Mesendoderm (in vitro differentiated cells): ENCODE measurements around the gene TNFRSF18.
A peak's percentile ranks its signal among the peaks of the same experiment; 100 is the strongest.

ENCODE experiments used
- DNase-seq: peaks from one replicate; pipeline ENCODE4 v3.0.0; 2013
- H2AK5ac ChIP-seq: 2 replicates; pipeline ENCODE4 v1.6.1; 2013; ENCODE audit warnings: low read length, inconsistent platforms
- H2BK120ac ChIP-seq: 2 replicates; pipeline ENCODE4 v1.6.1; 2013; ENCODE audit warnings: low read depth, mild to moderate bottlenecking, low read length, moderate library complexity, mixed read lengths
- H2BK15ac ChIP-seq: replicated peaks from 2 replicates; pipeline ENCODE4 v1.6.1; 2013; ENCODE audit warnings: low read depth, mild to moderate bottlenecking, moderate library complexity
- H2BK5ac ChIP-seq: 2 replicates; pipeline ENCODE4 v1.6.1; 2013; ENCODE audit warnings: low read length, inconsistent platforms
- H3K18ac ChIP-seq: 2 replicates; pipeline ENCODE4 v1.6.1; 2013; ENCODE audit warnings: mild to moderate bottlenecking, low read length, mixed read lengths
- H3K23ac ChIP-seq: one replicate; pipeline ENCODE4 v1.6.1; 2013; ENCODE audit warnings: low read length
- H3K27ac ChIP-seq: 2 replicates; pipeline ENCODE4 v1.5.1; 2013; ENCODE audit warnings: low read depth, mild to moderate bottlenecking, inconsistent platforms, low read length, moderate library complexity
- H3K27me3 ChIP-seq: 2 replicates; pipeline ENCODE4 v1.6.1; 2013; ENCODE audit warnings: low read length, control low read depth, mild to moderate bottlenecking, inconsistent platforms; ENCODE audit not compliant: insufficient read depth, poor library complexity
- H3K36me3 ChIP-seq: 2 replicates; pipeline ENCODE4 v1.6.1; 2013; ENCODE audit warnings: low read length, inconsistent platforms; ENCODE audit not compliant: control insufficient read depth, insufficient read depth
- H3K4ac ChIP-seq: one replicate; pipeline ENCODE4 v1.6.1; 2013; ENCODE audit warnings: low read depth, mild to moderate bottlenecking, low read length, moderate library complexity
- H3K4me1 ChIP-seq: 2 replicates; pipeline ENCODE4 v1.6.1; 2013; ENCODE audit warnings: low read depth, low read length, inconsistent platforms; ENCODE audit not compliant: control insufficient read depth
- H3K4me2 ChIP-seq: 2 replicates; pipeline ENCODE4 v1.6.1; 2013; ENCODE audit warnings: low read length
- H3K4me3 ChIP-seq: 2 replicates; pipeline ENCODE4 v1.5.1; 2013; ENCODE audit warnings: mild to moderate bottlenecking, low read length
- H3K56ac ChIP-seq: one replicate; pipeline ENCODE4 v1.6.1; 2013; ENCODE audit warnings: low read length
- H3K79me1 ChIP-seq: 2 replicates; pipeline ENCODE4 v1.6.1; 2013; ENCODE audit warnings: low read length, inconsistent platforms
- H3K79me2 ChIP-seq: 2 replicates; pipeline ENCODE4 v1.6.1; 2013; ENCODE audit warnings: mild to moderate bottlenecking, low read length; ENCODE audit not compliant: control insufficient read depth, insufficient read depth
- H3K9ac ChIP-seq: 2 replicates; pipeline ENCODE4 v1.6.1; 2013; ENCODE audit warnings: low read length, inconsistent platforms
- H4K5ac ChIP-seq: one replicate; pipeline ENCODE4 v1.6.1; 2013; ENCODE audit warnings: low read length
- H4K8ac ChIP-seq: one replicate; pipeline ENCODE4 v1.6.1; 2013; ENCODE audit warnings: low read depth, mild to moderate bottlenecking, control low read depth, low read length, moderate library complexity
- WGBS: extraction: QIAGEN DNeasy Blood & Tissue Kit; methylation state at CpG from one replicate; pipeline ENCODE4 v1.1.7; 2013; ENCODE audit warnings: low lambda C conversion rate, missing lambda C conversion rate; ENCODE audit not compliant: insufficient coverage; ENCODE audit errors: extremely low coverage; 5-methylcytosine and 5-hydroxymethylcytosine counted together

The TNFRSF18 gene

DNA sequence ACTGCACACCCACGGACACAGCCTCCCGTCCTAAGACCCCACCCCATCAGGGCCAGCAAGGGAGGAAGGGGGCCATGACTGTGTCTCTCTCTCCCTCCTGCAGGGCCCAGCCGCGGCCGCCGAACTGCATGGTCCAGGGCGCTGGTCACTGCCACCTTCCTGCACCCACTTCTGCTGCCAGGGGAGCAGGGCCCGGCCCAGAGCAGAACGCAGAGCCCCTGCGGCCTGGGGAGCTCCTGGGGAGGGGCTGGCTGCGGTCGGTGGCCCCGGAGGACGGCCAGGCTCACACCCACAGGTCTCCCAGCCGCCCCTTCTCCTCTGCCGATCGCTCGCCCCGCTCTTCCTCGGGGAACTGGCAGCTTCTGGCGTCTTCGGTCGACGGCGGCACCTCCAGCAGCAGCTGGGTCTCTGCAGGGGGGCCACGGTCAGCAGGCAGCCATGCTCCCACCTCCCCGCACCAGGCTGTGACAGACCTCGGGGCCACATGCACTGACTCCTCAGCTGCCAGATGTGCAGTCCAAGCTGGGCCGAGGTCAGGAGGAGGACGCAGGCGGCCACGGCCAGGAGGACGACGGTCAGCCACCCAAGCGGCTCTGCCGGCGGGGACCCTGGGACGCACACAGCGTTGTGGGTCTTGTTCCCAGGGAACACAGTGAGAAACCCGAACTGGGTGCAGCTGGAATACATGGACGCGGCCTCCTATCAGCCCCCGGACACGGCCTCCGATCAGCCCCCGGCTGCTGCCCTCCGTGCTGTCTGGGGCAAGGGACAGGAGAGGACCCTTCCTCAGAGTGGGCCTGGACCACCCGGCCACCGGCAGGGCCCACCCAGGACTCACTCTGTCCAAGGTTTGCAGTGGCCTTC, 2.6 kb downstream of the TNFRSF18 start:
- no peaks in the 10 kb centered on the region for H3K36me3 ChIP-seq
- H3K27ac ChIP-seq: no peak overlapping the region
- no peak overlapping the region for H3K9ac ChIP-seq
- H3K4ac ChIP-seq: no peak overlapping the region
- no peak overlapping the region for H2BK5ac ChIP-seq
- H2AK5ac ChIP-seq: no peak overlapping the region
- no peaks in the 10 kb centered on the region for H3K79me2 ChIP-seq
- DNase-seq: no peak
- no peak overlapping the region for H3K4me2 ChIP-seq
- no peak overlapping the region for H4K5ac ChIP-seq
- no peaks in the 10 kb centered on the region for H3K27me3 ChIP-seq
- H3K18ac ChIP-seq: no peak overlapping the region
- no peak overlapping the region for H3K56ac ChIP-seq
- no CpG with 5 or more reads among the region's 49 CpGs for WGBS
- H2BK120ac ChIP-seq: no peak overlapping the region
- H4K8ac ChIP-seq: no peak overlapping the region
- H3K4me1 ChIP-seq: no peaks in the 10 kb centered on the region
- H3K23ac ChIP-seq: no peak overlapping the region
- H3K79me1 ChIP-seq: no peaks in the 10 kb centered on the region
- no peak overlapping the region for H3K4me3 ChIP-seq
- H2BK15ac ChIP-seq: no peak overlapping the region

DNA sequence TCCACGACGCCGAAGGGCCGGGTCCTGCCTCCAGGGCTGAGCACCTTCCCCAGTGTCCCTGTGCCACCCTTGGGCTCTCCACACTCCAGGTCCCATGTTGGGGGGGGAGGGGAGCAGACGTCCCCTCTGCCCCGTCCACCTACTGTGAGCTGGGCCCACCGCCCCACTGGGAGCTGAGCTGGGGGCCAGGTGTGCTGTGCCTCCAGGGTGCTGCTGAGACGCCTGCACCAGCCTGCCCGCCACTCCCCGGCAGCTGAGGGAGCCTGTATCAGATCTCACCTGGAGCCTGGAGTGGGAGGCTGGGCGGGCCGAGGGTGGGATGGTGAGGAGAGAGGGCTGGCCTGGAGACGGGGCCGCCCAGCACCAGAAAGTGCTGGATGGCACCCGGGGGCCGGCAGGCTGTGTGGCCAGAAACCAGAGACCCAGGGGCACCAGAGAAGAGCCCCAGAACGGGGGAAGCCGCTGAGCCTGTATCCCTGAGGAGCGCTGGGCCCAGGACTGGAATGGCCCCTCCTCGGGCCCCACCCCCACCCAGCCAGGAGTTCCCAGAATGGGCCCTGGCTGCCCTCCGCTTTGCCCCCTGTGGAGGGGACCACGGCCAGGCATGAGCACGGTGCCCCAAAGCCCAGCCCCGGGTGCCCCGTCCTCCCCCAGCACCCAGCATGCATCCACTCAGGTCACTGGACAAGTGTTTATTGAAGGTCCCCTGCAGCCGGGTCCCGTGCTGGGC, 3.4 kb downstream of the TNFRSF18 start:
- Histone ChIP-seq H2BK120ac (no peak overlapping the region), H3K18ac (no peak overlapping the region), H3K23ac (no peak overlapping the region), H4K5ac (no peak overlapping the region), H2AK5ac (no peak overlapping the region), H2BK15ac (no peak overlapping the region), H2BK5ac (no peak overlapping the region), H3K79me2 (no peaks in the 10 kb centered on the region), H3K4me2 (no peak overlapping the region), H3K9ac (no peak overlapping the region), H3K4ac (no peak overlapping the region), H4K8ac (no peak overlapping the region), H3K56ac (no peak overlapping the region), H3K79me1 (no peaks in the 10 kb centered on the region), H3K4me1 (no peaks in the 10 kb centered on the region), H3K27me3 (no peaks in the 10 kb centered on the region), H3K27ac (no peak overlapping the region), H3K4me3 (no peak overlapping the region), H3K36me3 (no peaks in the 10 kb centered on the region)
- no peak for DNase-seq
- no CpG with 5 or more reads among the region's 27 CpGs for WGBS

DNA sequence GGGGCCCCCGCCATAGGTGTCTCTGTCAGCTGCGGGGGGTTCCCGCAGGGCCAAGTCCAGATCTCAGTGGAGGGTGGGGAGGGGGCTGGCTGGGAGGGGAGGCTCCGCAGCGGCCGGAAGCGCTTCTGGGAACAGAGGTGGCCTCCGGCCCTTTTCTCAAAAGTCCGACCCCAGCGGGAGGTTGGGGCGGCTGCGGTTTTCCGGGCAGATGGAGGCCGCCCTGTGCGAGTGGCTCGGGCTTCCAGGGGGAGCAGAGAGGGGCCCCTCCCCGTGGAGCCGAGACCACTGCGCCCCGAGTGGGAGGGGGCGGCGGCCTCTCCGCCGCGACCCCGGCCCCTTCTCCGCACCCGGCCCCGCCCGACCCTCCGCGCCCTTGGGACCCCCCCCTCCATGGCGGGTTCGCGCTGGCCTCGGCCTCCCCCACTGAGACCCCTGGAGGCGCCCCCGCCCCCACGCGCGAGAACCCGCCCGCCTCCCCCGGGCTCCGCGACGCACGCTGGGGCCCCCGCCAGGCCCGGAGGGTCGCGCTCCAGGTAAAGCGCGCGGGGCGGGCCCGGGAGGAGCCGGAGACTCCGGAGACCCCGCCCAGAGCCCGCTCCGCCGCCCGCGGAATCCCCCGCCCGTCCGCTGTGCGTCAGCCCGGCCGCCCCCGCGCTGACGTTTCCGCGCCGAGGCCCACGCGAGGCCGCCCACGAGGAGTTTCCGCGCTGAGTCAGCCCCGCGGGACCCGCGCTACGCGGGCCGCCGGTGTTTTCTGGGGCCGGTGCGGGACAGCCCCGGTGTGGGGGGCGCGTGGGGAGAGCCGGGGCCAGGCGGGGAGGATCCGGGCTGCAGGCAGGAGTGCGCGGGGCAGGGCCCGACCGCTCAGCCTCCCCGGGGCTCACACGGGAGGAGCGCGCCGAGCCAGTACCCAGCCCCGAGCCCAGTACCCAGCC, 5.2 kb downstream of the TNFRSF18 start:
- peak overlapping the region; percentile 56 for H3K56ac ChIP-seq
- H2BK120ac ChIP-seq: no peak overlapping the region
- no peak overlapping the region for H3K23ac ChIP-seq
- H2AK5ac ChIP-seq: no peak overlapping the region
- DNase-seq: peak; percentile 40
- H3K4ac ChIP-seq: peak overlapping the region; percentile 19
- no peaks in the 10 kb centered on the region for H3K4me1 ChIP-seq
- no CpG with 5 or more reads among the region's 109 CpGs for WGBS
- no peaks in the 10 kb centered on the region for H3K27me3 ChIP-seq
- H4K8ac ChIP-seq: no peak overlapping the region
- H3K18ac ChIP-seq: peak overlapping the region; percentile 72
- H3K27ac ChIP-seq: no peak overlapping the region
- H3K79me2 ChIP-seq: no peaks in the 10 kb centered on the region
- peak overlapping the region; percentile 48 for H3K4me2 ChIP-seq
- H2BK15ac ChIP-seq: no peak overlapping the region
- no peaks in the 10 kb centered on the region for H3K79me1 ChIP-seq
- H3K36me3 ChIP-seq: no peaks in the 10 kb centered on the region
- H4K5ac ChIP-seq: no peak overlapping the region
- peak overlapping the region; percentile 55 for H3K9ac ChIP-seq
- no peak overlapping the region for H3K4me3 ChIP-seq
- no peak overlapping the region for H2BK5ac ChIP-seq

DNA sequence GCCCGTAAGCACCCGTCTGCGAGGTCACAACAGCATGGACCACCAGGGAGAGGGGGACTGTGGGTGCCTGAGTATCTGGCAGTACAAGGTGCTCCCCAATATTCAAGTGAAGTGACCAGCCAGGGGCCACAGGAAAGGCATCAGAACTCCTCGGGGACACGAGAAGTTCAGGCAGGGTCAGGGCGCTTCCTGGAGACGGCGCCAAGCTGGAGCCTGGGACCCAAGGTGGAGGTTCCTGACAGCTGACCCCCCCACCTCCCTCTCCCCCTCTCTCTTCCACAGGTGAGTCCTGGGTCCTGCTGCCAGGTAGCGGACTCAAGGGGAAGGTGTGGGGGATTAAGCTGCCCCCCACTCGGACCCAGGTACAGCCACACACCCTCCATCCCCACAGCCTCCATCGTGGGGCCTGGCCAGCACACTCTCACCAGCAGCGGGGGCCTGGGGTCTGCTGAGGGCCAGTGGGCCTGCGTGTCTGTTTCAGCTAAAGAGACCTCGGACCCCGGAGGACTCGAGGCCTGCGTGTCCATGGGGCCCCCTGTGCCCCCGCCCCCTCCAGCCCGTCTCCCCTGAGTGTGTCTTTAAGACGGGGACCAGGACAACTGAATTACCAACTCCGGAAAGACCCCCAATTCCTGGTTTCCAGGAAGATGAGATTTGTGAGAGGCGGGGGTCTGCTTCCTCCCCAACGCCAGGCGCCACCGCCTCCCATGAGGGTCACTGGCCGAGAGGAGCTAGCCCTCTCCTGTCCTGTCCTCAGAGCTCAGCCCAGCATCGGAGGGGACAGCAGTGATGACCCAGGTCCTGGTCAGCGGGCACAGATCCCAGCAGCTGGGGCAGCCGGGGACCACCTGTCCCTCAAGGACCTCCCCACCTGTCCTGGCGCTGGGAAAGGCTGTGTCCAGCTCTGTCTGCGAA, 6.2 kb downstream of the TNFRSF18 start:
- Histone ChIP-seq H4K5ac (no peak overlapping the region), H4K8ac (no peak overlapping the region), H3K9ac (no peak overlapping the region), H3K27me3 (no peaks in the 10 kb centered on the region), H3K4me2 (no peak overlapping the region), H3K27ac (no peak overlapping the region), H3K79me1 (no peaks in the 10 kb centered on the region), H2AK5ac (no peak overlapping the region), H3K23ac (no peak overlapping the region), H3K4ac (no peak overlapping the region), H3K4me1 (no peaks in the 10 kb centered on the region), H2BK120ac (no peak overlapping the region), H3K4me3 (no peak overlapping the region), H3K79me2 (no peaks in the 10 kb centered on the region), H3K18ac (peak overlapping the region; percentile 72), H2BK15ac (no peak overlapping the region), H3K36me3 (no peaks in the 10 kb centered on the region), H3K56ac (no peak overlapping the region), H2BK5ac (no peak overlapping the region)
- WGBS: no CpG with 5 or more reads among the region's 31 CpGs
- DNase-seq: no peak
